H9 (cell line): ENCODE measurements around the gene MTA1. TPM values are rescaled to one million over a fixed set of nuclear protein-coding genes. Genes with fewer than 3 reads are reported as not detected.

ENCODE experiments used
- DNase-seq: peaks from one replicate; pipeline ENCODE4 v3.0.0-alpha.2; 2017
- H2AFZ ChIP-seq: one replicate; pipeline ENCODE4 v1.6.1; 2013; ENCODE audit warnings: mild to moderate bottlenecking, low read length, control low read depth, moderate library complexity
- H2AK5ac ChIP-seq: 2 replicates; pipeline ENCODE4 v1.6.1; 2013; ENCODE audit warnings: low read length, control low read depth, mixed read lengths; ENCODE audit not compliant: insufficient read length
- H2BK120ac ChIP-seq: one replicate; pipeline ENCODE4 v1.6.1; 2013; ENCODE audit warnings: low read depth, mild to moderate bottlenecking, low read length, control low read depth, inconsistent platforms; ENCODE audit not compliant: poor library complexity, severe bottlenecking
- H2BK12ac ChIP-seq: 2 replicates; pipeline ENCODE4 v1.6.1; 2013; ENCODE audit warnings: low read length, control low read depth, mixed read lengths, low read depth; ENCODE audit not compliant: insufficient read length
- H2BK15ac ChIP-seq: 2 replicates; pipeline ENCODE4 v1.6.1; 2013; ENCODE audit warnings: low read depth, low read length, control low read depth
- H2BK20ac ChIP-seq: one replicate; pipeline ENCODE4 v1.6.1; 2013; ENCODE audit warnings: low read depth, mild to moderate bottlenecking, low read length, control low read depth, inconsistent platforms; ENCODE audit not compliant: poor library complexity, severe bottlenecking
- H2BK5ac ChIP-seq: 2 replicates; pipeline ENCODE4 v1.6.1; 2013; ENCODE audit warnings: low read length, control low read depth, mixed read lengths; ENCODE audit not compliant: insufficient read length
- H3K14ac ChIP-seq: 2 replicates; pipeline ENCODE4 v1.6.1; 2013; ENCODE audit warnings: low read length, control low read depth; ENCODE audit not compliant: insufficient read depth
- H3K18ac ChIP-seq: 2 replicates; pipeline ENCODE4 v1.6.1; 2013; ENCODE audit warnings: low read depth, mild to moderate bottlenecking, mixed read lengths, low read length, control low read depth; ENCODE audit not compliant: insufficient read length
- H3K23ac ChIP-seq: 2 replicates; pipeline ENCODE4 v1.6.1; 2013; ENCODE audit warnings: low read length, control low read depth, mixed read lengths, low read depth; ENCODE audit not compliant: insufficient read length
- H3K23me2 ChIP-seq: 2 replicates; pipeline ENCODE4 v1.6.1; 2013; ENCODE audit warnings: low read depth, mild to moderate bottlenecking, mixed read lengths, low read length, control low read depth; ENCODE audit not compliant: insufficient read length, poor library complexity, severe bottlenecking
- H3K27ac ChIP-seq: 2 replicates; pipeline ENCODE4 v1.5.1; 2013; ENCODE audit warnings: low read length, control low read depth, mixed read lengths, low read depth; ENCODE audit not compliant: insufficient read length
- H3K27me3 ChIP-seq: 2 replicates; pipeline ENCODE4 v1.6.1; 2013; ENCODE audit warnings: low read length, control low read depth, inconsistent platforms; ENCODE audit not compliant: insufficient read depth
- H3K4ac ChIP-seq: 2 replicates; pipeline ENCODE4 v1.6.1; 2013; ENCODE audit warnings: low read depth, mild to moderate bottlenecking, control low read depth, inconsistent platforms, low read length, moderate library complexity
- H3K4me1 ChIP-seq: 2 replicates; pipeline ENCODE4 v1.6.1; 2013; ENCODE audit warnings: low read length, control low read depth, inconsistent platforms; ENCODE audit not compliant: insufficient read depth
- H3K4me2 ChIP-seq: 2 replicates; pipeline ENCODE4 v1.6.1; 2013; ENCODE audit warnings: low read length, control low read depth, mixed read lengths; ENCODE audit not compliant: insufficient read length, insufficient read depth
- H3K56ac ChIP-seq: 2 replicates; pipeline ENCODE4 v1.6.1; 2013; ENCODE audit warnings: low read depth, mild to moderate bottlenecking, mixed read lengths, low read length, control low read depth; ENCODE audit not compliant: insufficient read length
- H3K79me1 ChIP-seq: 2 replicates; pipeline ENCODE4 v1.6.1; 2013; ENCODE audit warnings: low read depth, mild to moderate bottlenecking, moderate library complexity, low read length, control low read depth, inconsistent platforms; ENCODE audit not compliant: insufficient read depth, poor library complexity, severe bottlenecking
- H3K79me2 ChIP-seq: 2 replicates; pipeline ENCODE4 v1.6.1; 2013; ENCODE audit warnings: low read length, control low read depth, inconsistent platforms; ENCODE audit not compliant: insufficient read depth
- H3K9ac ChIP-seq: 2 replicates; pipeline ENCODE4 v1.6.1; 2013; ENCODE audit warnings: low read length, control low read depth, mixed read lengths; ENCODE audit not compliant: insufficient read length; ENCODE audit errors: extremely low read depth
- H3K9me3 ChIP-seq: one replicate; pipeline ENCODE4 v1.6.1; 2013; ENCODE audit warnings: low read depth, low read length, inconsistent platforms; ENCODE audit not compliant: control insufficient read depth
- H3T11ph ChIP-seq: one replicate; pipeline ENCODE4 v1.6.1; 2013; ENCODE audit warnings: mild to moderate bottlenecking, low read length, control low read depth, inconsistent platforms
- H4K20me1 ChIP-seq: one replicate; pipeline ENCODE4 v1.6.1; 2013; ENCODE audit not compliant: control insufficient read depth, insufficient read length, insufficient read depth
- H4K5ac ChIP-seq: 2 replicates; pipeline ENCODE4 v1.6.1; 2013; ENCODE audit warnings: low read depth, mild to moderate bottlenecking, mixed read lengths, low read length, control low read depth; ENCODE audit not compliant: insufficient read length
- H4K8ac ChIP-seq: replicated peaks from 2 replicates; pipeline ENCODE4 v1.6.1; 2013; ENCODE audit warnings: low read length, control low read depth, mixed read lengths, low read depth; ENCODE audit not compliant: insufficient read length
- H4K91ac ChIP-seq: 2 replicates; pipeline ENCODE4 v1.6.1; 2013; ENCODE audit warnings: low read depth, mild to moderate bottlenecking, moderate library complexity, mixed read lengths, low read length, control low read depth; ENCODE audit not compliant: insufficient read length
- H3K27ac Mint-ChIP-seq, 3 experiments: 2 replicates in 2 of 3; 3 replicates in 1 of 3; pipeline ENCODE4 v1.8.0; 2020 to 2021; ENCODE audit warnings: mixed read lengths in 3 of 3, mild to moderate bottlenecking in 1 of 3, moderate library complexity in 1 of 3
- H3K27me3 Mint-ChIP-seq: 2 replicates; pipeline ENCODE4 v1.8.0; 2021; ENCODE audit warnings: low read depth, mild to moderate bottlenecking, moderate library complexity, mixed read lengths
- H3K36me3 Mint-ChIP-seq, 3 experiments: 2 replicates in 2 of 3; 3 replicates in 1 of 3; pipeline ENCODE4 v1.8.0; 2020 to 2021; ENCODE audit warnings: low read depth in 3 of 3, mixed read lengths in 3 of 3; ENCODE audit not compliant: insufficient read depth in 1 of 3
- H3K4me1 Mint-ChIP-seq, 2 experiments: 2 replicates each; pipeline ENCODE4 v1.8.0; 2020; ENCODE audit warnings: mixed read lengths in 2 of 2
- H3K4me3 Mint-ChIP-seq, 2 experiments: 2 replicates in 1 of 2; 3 replicates in 1 of 2; pipeline ENCODE4 v1.8.0; 2020 to 2021; ENCODE audit warnings: mild to moderate bottlenecking in 2 of 2, mixed read lengths in 2 of 2, moderate library complexity in 1 of 2
- H3K9me3 Mint-ChIP-seq, 2 experiments: 2 replicates in 1 of 2; 3 replicates in 1 of 2; pipeline ENCODE4 v1.8.0; 2020; ENCODE audit warnings: mild to moderate bottlenecking in 2 of 2, mixed read lengths in 2 of 2, moderate library complexity in 1 of 2
- CTCF ChIP-seq: fragments of 200-600 bp; sonication (generic); conservative IDR thresholded peaks from 3 replicates; pipeline ENCODE4 v1.8.0; 2021; ENCODE audit warnings: antibody characterized with exemption, mild to moderate bottlenecking
- WGBS: extraction: QIAGEN DNeasy Blood & Tissue Kit; methylation state at CpG from one replicate; pipeline ENCODE4 v1.1.7; 2013; ENCODE audit warnings: missing lambda C conversion rate, low lambda C conversion rate, mixed read lengths; ENCODE audit not compliant: insufficient read length; ENCODE audit errors: extremely low coverage; 5-methylcytosine and 5-hydroxymethylcytosine counted together
- total RNA-seq: library from RNA; stranded (reverse); gene quantifications from 2 replicates; pipeline ENCODE4 v1.2.1, GENCODE V29; 2021

The MTA1 gene
- total RNA-seq, 1 experiment from 2014 or later: 230 TPM

GRCh38 chr14:105397350-105397931, 22.2 kb upstream of the MTA1 start:
- no peak overlapping the region for H3K23ac ChIP-seq
- no peak overlapping the region for H3K27ac ChIP-seq
- peaks cover 33 to 43% of the 10 kb centered on the region in 2 experiments for H3K9me3 Mint-ChIP-seq
- no peak overlapping the region for H3K14ac ChIP-seq
- H3K56ac ChIP-seq: no peak overlapping the region
- no peak overlapping the region for H2BK5ac ChIP-seq
- H3K79me2 ChIP-seq: no peaks in the 10 kb centered on the region
- H3K27me3 ChIP-seq: no peaks in the 10 kb centered on the region
- H3K36me3 Mint-ChIP-seq: peaks cover 37 to 42% (median 41%) of the 10 kb centered on the region in 3 experiments
- no peak overlapping the region for H3K4me2 ChIP-seq
- no CpG with 5 or more reads among the region's 13 CpGs for WGBS
- no peak overlapping the region for H4K5ac ChIP-seq
- no peaks in the 10 kb centered on the region for H3K79me1 ChIP-seq
- H3K4me3 Mint-ChIP-seq: peak overlapping the region; percentile 49 to 74
- H3K9me3 ChIP-seq: peaks cover 5% of the 10 kb centered on the region
- H3K23me2 ChIP-seq: no peaks in the 10 kb centered on the region
- no peak overlapping the region for H3T11ph ChIP-seq
- no peak overlapping the region for H2BK120ac ChIP-seq
- H2BK12ac ChIP-seq: no peak overlapping the region
- H3K9ac ChIP-seq: no peak overlapping the region
- H3K18ac ChIP-seq: peak overlapping the region; percentile 93
- no peaks in the 10 kb centered on the region for H3K4me1 ChIP-seq
- H2BK15ac ChIP-seq: no peak overlapping the region
- H3K27me3 Mint-ChIP-seq: peaks cover 45% of the 10 kb centered on the region
- DNase-seq: no peak
- H4K20me1 ChIP-seq: no peaks in the 10 kb centered on the region
- no peak overlapping the region for H2AK5ac ChIP-seq
- H4K8ac ChIP-seq: no peak overlapping the region
- 0 out of 4 replicates have a peak, but pooled peaks cover 0 to 3% of the 10 kb centered on the region in 2 experiments for H3K4me1 Mint-ChIP-seq
- no peak overlapping the region for H4K91ac ChIP-seq
- no peak overlapping the region for H2BK20ac ChIP-seq
- no peak for TF ChIP-seq CTCF
- H2AFZ ChIP-seq: no peak overlapping the region
- H3K27ac Mint-ChIP-seq: no peak overlapping the region
- no peak overlapping the region for H3K4ac ChIP-seq
